Neutrophil (primary cell): ENCODE data around the gene AMIGO3.

ENCODE experiments used
- H3K27ac ChIP-seq: fragments of 200-600 bp; sonication (generic); 2 replicates; pipeline ENCODE4 v1.5.1; 2016; ENCODE audit warnings: mild to moderate bottlenecking, moderate library complexity
- H3K27me3 ChIP-seq: fragments of 200-600 bp; sonication (generic); 2 replicates; pipeline ENCODE4 v1.6.0; 2016; ENCODE audit warnings: mild to moderate bottlenecking
- H3K36me3 ChIP-seq: fragments of 200-600 bp; sonication (generic); 2 replicates; pipeline ENCODE4 v1.5.1; 2017
- H3K4me1 ChIP-seq, 2 experiments: fragments of 200-600 bp in 1 of 2; sonication (generic) in 1 of 2; 1 replicate in 1 of 2; 2 replicates in 1 of 2; pipeline versions ENCODE4 v1.5.1 to v1.6.1; 2013 to 2016; ENCODE audit warnings: low read depth in 1 of 2, low read length in 1 of 2, mild to moderate bottlenecking in 1 of 2, moderate library complexity in 1 of 2; ENCODE audit not compliant: control insufficient read depth in 1 of 2, insufficient read depth in 1 of 2
- H3K4me3 ChIP-seq, 2 experiments: fragments of 200-600 bp in 1 of 2; sonication (generic) in 1 of 2; 1 replicate in 1 of 2; 2 replicates in 1 of 2; pipeline ENCODE4 v1.5.1; 2013 to 2016; ENCODE audit warnings: low read depth in 1 of 2, low read length in 1 of 2, mild to moderate bottlenecking in 1 of 2, moderate library complexity in 1 of 2
- H3K9me3 ChIP-seq: fragments of 200-600 bp; sonication (generic); 2 replicates; pipeline ENCODE4 v1.5.1; 2016
- TF ChIP-seq, protein P1 (sequence below): fragments of 200-600 bp; sonication (generic); IDR thresholded peaks from 2 replicates; pipeline ENCODE4 v1.5.1; 2016; ENCODE audit warnings: antibody characterized with exemption

Gene AMIGO3

DNA sequence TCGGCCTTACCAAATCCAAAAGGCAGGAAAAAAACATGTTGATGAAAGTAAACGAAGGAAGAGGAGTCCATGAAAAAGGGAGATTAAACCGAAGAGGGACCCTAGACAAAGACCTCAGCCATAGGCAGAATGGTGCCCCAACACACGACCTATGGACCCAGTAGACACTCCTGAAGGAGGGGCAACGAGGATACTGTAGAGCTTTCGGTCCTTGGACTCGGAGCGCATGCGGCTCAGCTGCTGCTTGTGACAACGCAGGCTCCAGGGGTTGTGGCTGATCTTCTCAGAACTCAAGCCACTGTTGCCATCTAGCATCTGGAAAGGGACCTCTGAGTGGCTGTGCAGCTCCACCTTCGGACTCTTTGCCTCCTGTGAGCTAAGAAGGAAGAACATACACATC, 13.1 kb upstream of the AMIGO3 start:
- H3K9me3 ChIP-seq: no peaks in the 10 kb centered on the region
- H3K27me3 ChIP-seq: no peaks in the 10 kb centered on the region
- H3K27ac ChIP-seq: no peak overlapping the region
- TF ChIP-seq, protein P1, sequence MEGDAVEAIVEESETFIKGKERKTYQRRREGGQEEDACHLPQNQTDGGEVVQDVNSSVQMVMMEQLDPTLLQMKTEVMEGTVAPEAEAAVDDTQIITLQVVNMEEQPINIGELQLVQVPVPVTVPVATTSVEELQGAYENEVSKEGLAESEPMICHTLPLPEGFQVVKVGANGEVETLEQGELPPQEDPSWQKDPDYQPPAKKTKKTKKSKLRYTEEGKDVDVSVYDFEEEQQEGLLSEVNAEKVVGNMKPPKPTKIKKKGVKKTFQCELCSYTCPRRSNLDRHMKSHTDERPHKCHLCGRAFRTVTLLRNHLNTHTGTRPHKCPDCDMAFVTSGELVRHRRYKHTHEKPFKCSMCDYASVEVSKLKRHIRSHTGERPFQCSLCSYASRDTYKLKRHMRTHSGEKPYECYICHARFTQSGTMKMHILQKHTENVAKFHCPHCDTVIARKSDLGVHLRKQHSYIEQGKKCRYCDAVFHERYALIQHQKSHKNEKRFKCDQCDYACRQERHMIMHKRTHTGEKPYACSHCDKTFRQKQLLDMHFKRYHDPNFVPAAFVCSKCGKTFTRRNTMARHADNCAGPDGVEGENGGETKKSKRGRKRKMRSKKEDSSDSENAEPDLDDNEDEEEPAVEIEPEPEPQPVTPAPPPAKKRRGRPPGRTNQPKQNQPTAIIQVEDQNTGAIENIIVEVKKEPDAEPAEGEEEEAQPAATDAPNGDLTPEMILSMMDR: no peak
- no peaks in the 10 kb centered on the region for H3K4me1 ChIP-seq
- H3K36me3 ChIP-seq: peaks cover 81% of the 10 kb centered on the region
- no peak overlapping the region for H3K4me3 ChIP-seq

DNA sequence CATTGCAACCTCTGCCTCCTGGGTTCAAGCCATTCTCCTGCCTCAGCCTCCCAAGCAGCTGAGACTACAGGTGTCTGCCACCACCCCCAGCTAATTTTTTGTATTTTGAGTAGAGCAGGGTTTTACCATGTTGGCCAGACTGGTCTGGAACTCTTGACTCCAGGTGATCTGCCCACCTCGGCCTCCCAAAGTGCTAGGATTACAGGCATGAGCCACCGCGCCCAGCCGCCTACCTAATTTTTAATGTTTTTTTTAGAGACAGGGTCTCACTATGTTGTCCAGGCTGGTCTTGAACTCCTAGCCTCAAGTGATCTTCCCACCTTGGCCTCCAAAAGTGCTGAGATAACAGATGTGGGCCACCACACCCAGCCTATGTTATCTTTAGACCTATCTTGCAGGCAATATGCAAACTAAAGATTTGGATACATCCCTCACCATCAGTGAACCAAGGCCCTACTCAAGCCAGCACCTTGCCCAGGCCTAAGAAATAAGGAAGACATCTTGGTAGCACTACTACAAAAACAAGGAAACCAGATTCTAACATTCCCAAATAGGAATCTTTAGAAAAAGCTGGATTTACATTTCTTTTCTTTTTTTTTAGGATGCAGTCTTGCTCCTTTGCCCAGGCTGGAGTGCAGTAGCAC, 10.6 kb upstream of the AMIGO3 start:
- H3K36me3 ChIP-seq: peaks cover 81% of the 10 kb centered on the region
- TF ChIP-seq, protein P1: no peak
- no peaks in the 10 kb centered on the region for H3K9me3 ChIP-seq
- no peak overlapping the region for H3K4me3 ChIP-seq
- H3K4me1 ChIP-seq: no peaks in the 10 kb centered on the region
- H3K27ac ChIP-seq: no peak overlapping the region
- no peaks in the 10 kb centered on the region for H3K27me3 ChIP-seq

DNA sequence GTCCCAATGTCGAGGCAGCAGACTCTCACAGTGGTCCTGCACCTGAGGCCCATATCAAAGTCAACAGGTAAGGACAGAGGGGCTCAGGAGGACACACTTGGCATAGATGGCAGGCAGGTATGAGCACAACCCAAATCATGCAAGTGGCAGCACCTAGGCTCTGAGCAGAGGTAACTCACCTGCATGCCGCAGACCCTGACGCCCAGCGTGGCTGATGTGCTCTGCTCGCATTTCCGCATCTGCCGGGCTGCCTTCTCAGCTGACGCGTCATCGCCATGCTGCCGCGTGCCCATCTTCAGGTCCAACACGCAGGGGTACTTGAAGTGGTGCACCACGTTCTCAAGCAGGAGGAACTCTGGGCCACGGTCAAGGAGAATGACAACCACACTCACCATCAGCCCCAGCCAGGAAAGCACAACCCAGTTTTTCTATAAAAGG, 8.5 kb upstream of the AMIGO3 start:
- TF ChIP-seq, protein P1: no peak

DNA sequence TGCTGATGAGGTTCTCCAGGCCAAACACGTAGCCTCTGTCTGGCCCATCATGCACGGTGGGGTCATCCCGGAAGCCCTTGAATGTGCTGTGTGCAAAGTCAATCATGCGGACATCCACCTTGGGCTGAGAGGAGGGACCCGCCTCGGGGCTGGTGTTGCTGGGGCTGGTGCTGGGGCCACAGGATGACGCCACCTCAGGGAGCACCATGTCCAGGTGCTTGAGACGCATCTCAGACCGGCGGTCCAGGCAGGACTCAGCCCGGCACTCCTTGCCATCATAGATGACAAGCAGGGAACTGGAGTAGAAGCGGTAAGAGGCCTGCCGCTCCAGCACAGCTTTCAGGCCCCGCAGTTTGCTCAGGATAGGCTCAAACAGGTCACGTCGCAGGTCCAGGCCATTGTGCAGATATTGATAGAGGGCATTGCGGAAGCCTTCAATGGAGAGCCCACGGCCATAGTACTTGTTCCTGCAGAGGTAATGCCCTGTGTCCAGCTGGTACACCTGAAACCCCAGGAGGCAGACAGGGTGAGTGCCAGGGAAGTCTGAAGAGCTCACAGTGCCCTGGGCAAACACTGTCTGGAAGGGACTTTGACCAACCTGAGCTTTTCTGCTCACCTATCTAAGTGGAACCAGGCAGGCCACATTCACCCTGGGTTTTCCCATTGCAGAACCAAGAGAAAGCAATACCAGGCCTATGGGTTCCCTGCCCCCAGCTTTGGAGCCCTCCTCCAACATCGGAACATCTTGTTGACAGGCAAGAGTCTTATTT, 7.9 kb upstream of the AMIGO3 start:
- Histone ChIP-seq H3K4me1 (peaks cover 19 to 21% of the 10 kb centered on the region in 2 experiments), H3K27ac (no peak overlapping the region), H3K4me3 (no peak overlapping the region), H3K9me3 (no peaks in the 10 kb centered on the region), H3K36me3 (peaks cover 68% of the 10 kb centered on the region), H3K27me3 (no peaks in the 10 kb centered on the region)
- TF ChIP-seq, protein P1: no peak

More for the DNA sequence above, 8.5 kb upstream of the AMIGO3 start:
- H3K4me1 ChIP-seq: peaks cover 16 to 17% of the 10 kb centered on the region in 2 experiments
- H3K36me3 ChIP-seq: peaks cover 71% of the 10 kb centered on the region
- H3K4me3 ChIP-seq: no peak overlapping the region
- H3K27ac ChIP-seq: no peak overlapping the region
- no peaks in the 10 kb centered on the region for H3K27me3 ChIP-seq
- no peaks in the 10 kb centered on the region for H3K9me3 ChIP-seq

DNA sequence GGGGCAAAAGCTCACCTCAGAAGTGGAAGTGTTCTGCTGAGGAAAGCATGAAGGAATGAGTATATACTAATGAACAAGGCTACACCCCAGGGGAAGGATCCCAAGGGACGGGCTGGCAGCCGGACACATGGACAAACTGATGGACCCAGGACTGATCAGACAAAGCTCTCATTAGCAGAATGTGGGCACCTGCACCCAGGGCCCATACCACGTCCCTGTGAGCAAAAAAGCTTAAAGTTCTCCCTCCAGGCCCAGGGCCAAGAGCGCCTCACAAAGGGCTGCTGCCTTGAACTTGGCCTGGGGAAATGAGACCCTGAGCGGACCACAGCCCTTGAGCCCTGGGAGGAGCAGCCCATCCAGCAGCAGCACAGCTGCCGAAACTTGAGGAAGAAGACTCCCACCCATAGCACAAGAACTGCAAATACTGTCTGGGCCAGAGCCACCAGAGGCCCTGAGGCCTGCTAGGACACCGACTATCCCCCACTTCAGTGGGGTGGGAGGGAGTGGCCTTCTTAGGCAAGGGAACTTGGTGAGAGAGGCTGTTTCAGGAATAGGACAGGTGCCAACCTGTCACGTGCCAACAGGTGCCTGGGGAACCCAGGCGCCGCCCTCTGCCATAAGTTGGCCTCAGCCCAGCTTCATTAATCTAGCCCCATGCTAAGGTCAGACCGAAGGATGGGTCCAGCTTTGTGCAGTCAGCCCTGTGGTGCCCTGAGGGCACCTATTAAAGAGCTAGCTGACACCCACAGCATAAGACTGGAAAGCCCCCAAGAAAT, 6.6 kb upstream of the AMIGO3 start:
- Histone ChIP-seq H3K4me1 (peaks cover 19 to 21% of the 10 kb centered on the region in 2 experiments), H3K36me3 (peaks cover 68% of the 10 kb centered on the region), H3K27ac (peak overlapping the region; percentile 13), H3K9me3 (no peaks in the 10 kb centered on the region), H3K27me3 (no peaks in the 10 kb centered on the region), H3K4me3 (no peak overlapping the region)
- TF ChIP-seq, protein P1: no peak
